HG03139 (cell line): Measurements from ENCODE around the gene STAC3.

Source experiments
- ATAC-seq: cut with Tn5 transposase; IDR thresholded peaks from one replicate; pipeline ENCODE4 v1.9.1; 2021; ENCODE audit not compliant: unreplicated experiment

The STAC3 gene

GRCh38 chr12:57224278-57224972, 26.6 kb downstream of the STAC3 start:
- no peak for ATAC-seq

GRCh38 chr12:57223191-57224165, 27.5 kb downstream of the STAC3 start:
- no peak for ATAC-seq

- no peak for ATAC-seq
These were observed 28.4 kb downstream of the STAC3 start for GRCh38 chr12:57222286-57223190.

GRCh38 chr12:57221169-57221917, 29.6 kb downstream of the STAC3 start:
- ATAC-seq: no peak

- no peak for ATAC-seq
These were observed 30.2 kb downstream of the STAC3 start for GRCh38 chr12:57220770-57221168.

GRCh38 chr12:57219993-57220754, 30.8 kb downstream of the STAC3 start:
- no peak for ATAC-seq

GRCh38 chr12:57219205-57219992, 31.6 kb downstream of the STAC3 start:
- ATAC-seq: no peak

- ATAC-seq: no peak
These were observed 32.7 kb downstream of the STAC3 start for GRCh38 chr12:57218030-57218853.

- ATAC-seq: no peak
These were observed 33.8 kb downstream of the STAC3 start for GRCh38 chr12:57216921-57217879.

GRCh38 chr12:57216014-57216911, 34.7 kb downstream of the STAC3 start, which contains the start of gene NXPH4:
Gene NXPH4 (plus strand): TSS chr12:57216794. CDS start chr12:57216970, 176 bp downstream.
- ATAC-seq: no peak

GRCh38 chr12:57215668-57216013, 35.3 kb downstream of the STAC3 start:
- no peak for ATAC-seq

- no peak for ATAC-seq
These were observed 35.9 kb downstream of the STAC3 start for GRCh38 chr12:57215065-57215464.

- ATAC-seq: no peak
These were observed 36.6 kb downstream of the STAC3 start for GRCh38 chr12:57214398-57214781.

GRCh38 chr12:57213763-57214397, 37.1 kb downstream of the STAC3 start:
- no peak for ATAC-seq

GRCh38 chr12:57213058-57213715, 37.8 kb downstream of the STAC3 start:
- no peak for ATAC-seq
